SK-N-MC (cell line): ENCODE data around the gene MISP.

Source experiments
- EZH2 ChIP-seq: fragments of 200-600 bp; sonication (generic); IDR thresholded peaks from one replicate; pipeline ENCODE4 v1.6.1; 2017; ENCODE audit warnings: antibody characterized with exemption
- POLR2AphosphoS5 ChIP-seq: IDR thresholded peaks from 2 replicates; pipeline ENCODE4 v1.6.1; 2012; ENCODE audit warnings: mild to moderate bottlenecking, low read depth, low read length, borderline replicate concordance

GRCh38 chr19:776549-776948 lies 25.6 kb downstream of the MISP start:
- no peak for TF ChIP-seq POLR2AphosphoS5
- no peak for TF ChIP-seq EZH2
